Left ventricle myocardium superior (tissue), 1 donor: ENCODE measurements around the gene FCN3. TPM values are rescaled to one million over a fixed set of nuclear protein-coding genes. Genes with fewer than 3 reads are reported as not detected.

Experiments used
- ATAC-seq: fragments of 200-7000 bp; cut with Tn5 transposase; one replicate; pipeline ENCODE4 v1.9.1; 2020; ENCODE audit warnings: mild to moderate bottlenecking, moderate library complexity
- DNase-seq: peaks from one replicate; pipeline ENCODE4 v3.0.0-alpha.2; 2020
- intact Hi-C: fragments of 100-400 bp; cut with micrococcal nuclease; formaldehyde crosslinking; loops from one replicate; pipeline ENCODE4 v1.11.0; 2022
- total RNA-seq: library from RNA; stranded (reverse); fragmentation: NEBNext Ultra II Directional; extraction: Animal tissue kit (Norgen Biotek cat#: 25700); gene quantifications from one replicate; pipeline ENCODE4 v1.2.1, GENCODE V29; 2021
- donor health status: DM: no; HTN: yes; CAD: no; lungs with severe emphysema.

Gene FCN3
- total RNA-seq, 1 donor from 2014 or later, result 19.3 TPM

DNA sequence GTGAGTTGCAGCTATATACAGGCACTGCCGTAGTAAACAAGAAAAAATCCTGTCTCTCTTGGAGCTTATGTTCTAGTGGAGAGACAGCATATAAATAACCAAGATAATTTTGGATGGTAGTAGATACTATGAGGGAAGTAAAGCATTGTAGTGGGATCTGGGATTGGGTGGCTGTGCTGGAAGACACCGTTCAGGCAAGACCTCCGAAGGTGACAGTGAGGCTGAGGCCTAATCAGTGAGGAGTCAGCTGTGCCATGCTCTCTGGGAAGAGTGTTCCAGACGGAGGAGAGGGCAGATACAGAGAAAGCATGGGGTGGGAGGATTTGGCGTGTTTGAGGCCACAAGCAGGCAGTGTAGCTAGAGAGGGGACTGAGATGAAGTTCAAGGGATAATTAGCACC is 46.7 kb downstream of the FCN3 start:
- DNase-seq (peak; percentile 4), ATAC-seq (no peak)
- intact Hi-C loops, result no loop called here

DNA sequence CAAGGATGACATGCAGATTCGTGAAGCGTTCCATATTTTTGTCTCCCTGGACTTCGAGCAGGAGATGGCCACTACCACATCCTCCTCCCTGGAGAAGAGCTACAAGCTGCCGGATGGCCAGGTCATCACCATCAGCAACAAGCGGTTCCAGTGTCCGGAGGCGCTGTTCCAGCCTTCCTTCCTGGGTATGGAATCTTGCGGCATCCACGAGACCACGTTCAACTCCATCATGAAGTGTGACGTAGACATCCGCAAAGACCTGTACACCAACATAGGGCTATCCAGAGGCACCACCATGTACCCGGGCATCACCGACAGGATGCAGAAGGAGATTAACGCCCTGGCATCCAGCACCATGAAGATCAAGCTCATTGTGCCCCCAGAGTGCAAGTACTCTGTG is 49.3 kb downstream of the FCN3 start:
- ATAC-seq (no peak), DNase-seq (peak; percentile 17)
- intact Hi-C loops, result no loop called here

DNA sequence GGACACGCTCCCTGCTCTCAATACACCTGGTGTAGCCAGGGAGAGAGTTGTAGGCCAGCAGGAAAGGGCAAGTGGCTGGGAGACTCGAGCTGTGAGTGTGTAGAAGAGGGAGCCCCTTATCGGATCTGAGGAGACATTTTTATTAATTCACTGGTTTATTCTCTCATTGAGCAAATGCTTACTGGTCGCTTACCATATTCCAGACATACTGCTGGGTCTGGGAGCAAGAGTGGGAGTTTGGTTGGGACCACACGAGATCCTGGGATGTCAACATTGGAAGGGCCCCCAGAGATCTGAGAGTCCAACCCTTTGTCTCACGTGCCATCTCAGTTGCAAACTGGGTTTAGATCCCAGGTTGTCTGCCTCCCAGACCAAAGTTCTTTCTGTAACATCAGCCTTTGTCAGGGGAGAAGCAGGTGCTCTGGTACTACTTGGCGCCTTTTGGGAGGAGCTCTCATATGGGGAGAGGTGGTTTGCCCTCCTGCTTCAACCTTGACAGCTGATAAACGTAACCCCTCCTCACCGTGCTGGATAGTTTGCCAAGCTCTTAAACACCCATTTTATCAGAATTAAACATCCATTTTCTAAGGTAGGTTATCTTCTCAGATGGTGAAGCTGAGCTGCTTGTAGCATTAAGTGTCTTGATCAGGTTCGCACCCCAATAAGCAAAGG is 51.9 kb downstream of the FCN3 start:
- DNase-seq, result no peak
- intact Hi-C loops, result no loop called here
- ATAC-seq, result no peak

DNA sequence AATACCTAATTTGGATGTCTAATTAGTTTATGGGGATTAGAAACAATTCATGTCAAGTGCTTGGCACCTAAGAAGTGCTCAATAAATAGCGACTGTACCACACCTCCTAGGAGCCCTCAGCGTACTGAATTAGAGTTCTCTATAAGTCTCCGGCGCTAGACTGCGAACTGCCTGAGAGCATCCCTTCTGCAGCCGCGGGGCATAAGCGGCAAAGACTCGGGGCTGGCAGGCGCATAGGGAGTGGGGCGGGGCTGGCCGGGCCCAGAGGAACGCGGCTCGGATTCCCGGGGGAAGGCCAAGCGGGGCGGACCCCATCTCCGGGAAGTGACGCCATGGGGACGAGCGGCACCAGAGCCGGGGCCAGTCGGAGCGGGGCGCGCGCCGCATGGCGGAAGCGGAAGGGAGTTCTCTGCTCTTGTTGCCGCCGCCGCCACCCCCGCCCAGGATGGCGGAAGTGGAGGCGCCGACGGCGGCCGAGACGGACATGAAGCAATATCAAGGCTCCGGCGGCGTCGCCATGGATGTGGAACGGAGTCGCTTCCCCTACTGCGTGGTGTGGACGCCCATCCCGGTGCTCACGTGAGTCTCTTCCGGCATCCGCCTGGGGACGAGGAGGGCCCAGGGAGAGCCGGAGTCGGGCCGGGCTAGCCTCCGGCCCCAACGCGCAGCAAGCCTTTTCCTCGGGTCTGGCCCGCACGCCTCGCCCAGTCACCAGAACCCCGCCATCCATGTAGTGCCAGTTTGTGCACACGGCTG is 52.6 kb downstream of the FCN3 start, which contains the start of gene TMEM222:
Gene TMEM222, plus strand, starts transcription at position 351 of the 756 bp plus-strand sequence. Its CDS starts 35 bp downstream, at position 386.
- DNase-seq, result peak; percentile 98
- intact Hi-C loops, result no loop called here
- ATAC-seq, result peak; percentile 99

Other genes with a start within 250 kb of the FCN3 start
- gene SLC9A1, start 219.7 kb downstream of the FCN3 start, total RNA-seq, result 23.1 TPM
- 68.8 TPM for gene WDTC1, start 140.2 kb downstream of the FCN3 start, total RNA-seq
- gene TMEM222, start 52.7 kb downstream of the FCN3 start, total RNA-seq, result 19.9 TPM
- 1.1 TPM for gene SYTL1, start 32.8 kb downstream of the FCN3 start, total RNA-seq
- 46.6 TPM for gene MAP3K6, start 7.9 kb downstream of the FCN3 start, total RNA-seq
- gene CD164L2, start 8.5 kb upstream of the FCN3 start, total RNA-seq, result not detected
- 0.12 TPM for gene GPR3, start 17.8 kb upstream of the FCN3 start, total RNA-seq
- 59.1 TPM for gene WASF2, start 115.3 kb upstream of the FCN3 start, total RNA-seq
- 42.8 TPM for gene AHDC1, start 229.3 kb upstream of the FCN3 start, total RNA-seq